GM21825 (cell line): ENCODE results near the gene SPRR2D.
"Not testable (repeated sequence)": the region's sequence is repeated elsewhere in the genome, so short reads cannot be mapped to it uniquely, and the experiment has no call there.

Experiments
- ATAC-seq: cut with Tn5 transposase; IDR thresholded peaks from one replicate; pipeline ENCODE4 v1.9.1; 2021; ENCODE audit warnings: mild to moderate bottlenecking, moderate library complexity; ENCODE audit not compliant: unreplicated experiment

The SPRR2D gene

DNA sequence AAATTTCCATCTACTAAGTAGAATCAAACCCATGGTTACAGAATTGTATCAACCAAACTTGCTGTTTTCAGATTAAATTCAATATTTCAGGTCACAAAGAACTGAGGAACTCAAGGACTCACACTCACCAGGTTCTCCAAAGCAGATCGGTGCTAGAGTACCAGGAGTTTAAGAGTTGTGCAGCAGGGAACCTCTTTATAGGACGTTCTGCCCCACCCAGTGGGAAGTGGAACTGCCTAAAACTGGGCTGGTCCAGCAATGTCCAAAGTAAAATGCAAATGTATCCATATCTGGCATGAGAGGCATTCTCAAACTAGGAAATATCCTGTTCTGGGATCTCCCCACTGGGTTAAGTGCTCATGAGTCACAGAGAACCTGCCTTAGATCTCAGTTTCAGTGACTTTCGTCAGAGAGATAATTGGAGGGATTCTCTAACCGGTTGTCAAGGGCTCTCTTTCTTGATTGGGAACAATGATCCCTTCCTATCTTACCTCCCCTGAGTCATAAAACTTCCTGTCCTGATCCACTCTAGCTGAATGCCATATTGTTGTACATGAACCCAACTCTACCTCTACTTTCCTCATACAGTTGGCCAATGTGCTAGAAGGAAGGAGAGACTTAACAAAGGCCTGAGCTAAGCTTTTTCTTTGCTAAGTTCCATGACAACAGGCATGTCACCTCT is at the start of gene SPRR2D:
TSS of gene SPRR2D (minus strand) at position 171 of the 682 bp plus-strand sequence. CDS start 774 bp downstream, outside the sequence.
- no peak for ATAC-seq

DNA sequence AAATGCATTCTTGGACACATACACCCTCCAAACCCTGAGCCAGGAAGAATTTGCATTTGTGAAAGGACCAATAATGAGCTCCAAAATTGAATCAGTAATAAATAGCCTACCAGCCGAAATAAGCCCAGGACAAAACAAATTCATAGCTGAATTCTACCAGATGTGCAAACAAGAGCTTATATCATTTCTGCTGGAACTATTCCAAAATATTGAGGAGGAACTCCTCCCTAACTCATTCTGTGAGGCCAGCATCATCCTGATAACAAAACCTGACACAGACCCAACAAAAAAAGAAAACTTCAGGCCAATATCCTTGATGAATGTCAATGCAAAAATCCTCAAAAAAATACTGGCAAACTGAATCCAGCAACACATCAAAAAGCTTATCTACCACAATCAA is 46.7 kb upstream of the SPRR2D start:
- no peak for ATAC-seq

DNA sequence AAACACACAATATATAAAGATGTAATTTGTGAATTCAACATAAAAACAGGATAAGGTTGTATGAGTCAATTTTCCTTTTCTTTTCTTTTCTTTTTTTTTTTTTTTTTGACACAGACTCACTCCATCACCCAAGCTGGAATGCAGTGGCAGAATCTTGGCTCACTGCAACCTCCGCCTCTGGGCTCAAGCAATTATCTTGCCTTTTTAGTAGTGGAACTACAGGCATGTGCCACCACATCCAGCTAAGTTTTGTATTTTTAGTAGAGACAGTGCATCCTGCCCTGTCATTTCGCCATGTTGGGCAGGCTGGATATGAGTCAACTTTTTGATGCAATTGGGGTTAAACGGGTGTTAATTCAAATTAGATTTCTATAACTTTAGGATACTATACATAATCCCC is 40.8 kb upstream of the SPRR2D start:
- ATAC-seq: no peak

DNA sequence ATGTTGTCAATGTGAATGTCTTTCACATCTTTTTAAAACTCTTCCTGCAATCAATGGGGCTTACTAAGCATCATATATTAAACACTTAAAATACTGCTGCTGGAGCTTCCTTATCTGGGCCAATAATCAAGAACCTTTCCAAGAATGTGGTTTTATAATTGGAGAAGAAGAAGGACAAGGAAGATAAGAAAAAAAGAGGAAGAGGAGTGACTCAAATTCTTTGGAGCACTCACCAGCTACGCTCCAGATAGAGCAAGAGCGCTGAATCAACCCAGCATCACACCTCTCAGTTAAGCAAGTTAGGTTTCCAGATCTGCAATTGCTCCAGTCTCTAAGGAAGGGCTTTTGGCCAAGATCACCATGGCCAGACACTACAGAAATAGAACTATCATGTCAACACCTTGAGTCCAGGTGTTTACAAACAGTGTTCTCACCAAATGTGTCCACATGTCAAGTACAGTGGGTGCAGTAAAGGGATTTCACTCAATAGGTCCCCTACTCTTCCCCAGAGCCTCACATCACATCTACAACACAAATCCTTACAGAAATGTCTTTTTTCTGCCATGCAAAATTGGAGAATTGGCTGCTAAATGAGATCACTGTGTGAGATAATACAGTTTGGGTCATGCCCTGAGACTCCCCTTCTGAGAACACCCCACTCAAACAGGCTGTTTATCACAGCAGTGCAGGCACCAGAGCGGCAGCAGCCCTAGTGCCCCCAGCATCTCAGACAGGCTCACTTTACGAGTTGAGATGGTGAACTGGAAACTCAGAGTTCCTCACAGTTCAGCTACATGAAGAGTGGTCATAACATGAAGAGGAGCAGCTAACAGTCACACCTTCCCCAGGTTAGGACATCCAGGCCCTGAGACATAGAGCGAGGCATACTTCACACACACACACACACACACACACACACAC is 32.1 kb upstream of the SPRR2D start:
- no peak for ATAC-seq

DNA sequence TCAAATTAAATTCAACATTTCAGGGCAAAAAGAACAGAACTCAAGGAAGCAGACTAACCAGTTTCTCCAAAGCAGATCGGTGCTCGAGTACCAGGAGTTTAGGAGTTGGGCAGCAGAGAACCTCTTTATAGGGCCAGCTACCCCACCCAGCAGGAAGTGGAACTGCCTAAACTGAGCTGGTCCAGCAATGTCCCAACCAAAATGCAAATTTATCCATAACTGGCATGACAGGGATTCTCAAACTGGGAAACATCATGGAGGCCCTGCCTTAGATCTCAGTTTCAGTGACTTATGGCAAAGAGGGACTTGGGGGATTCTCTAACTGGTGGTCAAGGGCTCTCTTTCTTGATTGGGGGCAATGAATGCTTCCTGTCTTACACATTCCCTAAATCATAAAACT is 30.6 kb upstream of the SPRR2D start, which contains the start of gene SPRR2B:
TSS of gene SPRR2B (minus strand) at position 101 of the 400 bp plus-strand sequence. CDS start 772 bp downstream, outside the sequence.
- no peak for ATAC-seq

DNA sequence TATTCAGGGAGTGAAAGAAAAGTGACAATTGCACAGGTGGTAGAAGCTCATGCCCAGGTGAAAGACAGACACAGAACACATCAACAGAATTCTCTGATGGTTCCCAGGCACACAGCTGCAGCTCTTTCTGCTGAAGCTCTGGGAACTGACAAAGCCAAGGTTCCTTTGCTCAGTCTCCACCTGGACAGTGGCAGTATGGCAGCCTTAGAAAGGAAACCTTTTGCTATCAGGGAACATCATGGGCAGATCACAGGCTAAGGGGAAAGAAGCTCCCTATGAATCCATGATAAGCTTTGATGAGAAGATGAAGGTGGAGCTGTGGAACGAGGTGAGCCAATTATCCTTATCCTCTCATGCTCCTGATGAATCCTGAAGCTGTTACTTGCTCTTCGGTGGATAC is 29.3 kb upstream of the SPRR2D start:
- ATAC-seq: no peak

DNA sequence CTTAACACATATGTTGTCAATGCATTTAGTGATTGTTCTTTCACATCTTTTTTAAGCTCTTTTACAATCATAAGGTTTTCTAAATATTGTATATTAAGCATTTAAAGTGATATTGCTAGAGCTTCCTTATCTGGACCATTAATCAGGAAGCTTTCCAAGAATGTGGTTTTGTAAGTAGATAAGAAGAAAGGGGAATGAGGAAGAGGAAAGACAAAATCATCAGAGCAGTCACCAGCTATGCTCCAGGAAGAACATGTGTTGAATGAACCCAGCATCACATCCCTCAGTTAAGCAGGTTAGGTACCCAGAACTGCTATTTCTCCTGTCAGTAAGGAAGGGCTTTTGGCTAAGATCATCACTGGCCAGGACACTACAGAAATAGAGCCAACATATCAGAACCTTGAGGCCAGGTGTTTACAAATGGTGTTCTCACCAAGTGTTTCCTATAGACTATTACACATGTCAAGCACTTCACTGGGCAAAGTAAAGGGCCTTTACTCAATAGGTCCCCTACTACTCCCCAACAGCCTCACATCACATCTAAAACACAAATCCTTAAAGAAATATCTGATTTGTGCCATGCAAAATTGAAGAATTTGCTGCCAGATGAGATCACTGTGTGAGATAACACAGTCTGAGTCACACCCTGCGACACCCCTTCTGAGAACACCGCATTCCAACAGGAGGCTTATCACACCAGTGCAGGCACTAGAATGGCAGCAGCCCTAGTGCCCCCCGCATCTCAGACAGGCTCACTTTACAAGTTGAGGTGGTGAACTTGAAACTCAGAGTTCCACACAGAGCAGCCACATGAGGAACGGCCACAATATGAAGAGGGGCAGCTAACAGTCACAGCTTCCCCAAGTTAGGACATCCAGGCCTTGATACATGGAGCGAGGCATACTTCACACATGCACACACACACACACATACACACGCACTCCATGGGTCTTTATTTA is 18.2 kb upstream of the SPRR2D start:
- no peak for ATAC-seq

DNA sequence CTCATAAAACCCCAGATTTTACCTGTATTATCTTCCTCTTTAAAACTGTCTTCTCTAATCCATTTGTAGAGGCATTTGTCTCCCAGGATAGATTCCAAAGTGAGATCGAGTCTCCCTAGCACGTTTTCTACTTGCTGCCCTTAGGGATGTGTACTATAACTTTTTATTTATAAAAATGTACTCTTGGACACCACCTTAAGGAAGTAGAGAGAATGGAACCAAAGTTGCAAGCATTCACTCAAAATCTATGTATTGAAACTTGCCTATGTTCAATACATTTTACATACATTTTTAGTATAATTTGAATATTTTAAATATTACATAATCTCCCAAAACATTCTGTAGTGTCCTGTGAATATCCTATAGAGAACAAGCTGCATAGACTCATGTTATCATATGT is 17.2 kb upstream of the SPRR2D start:
- ATAC-seq: no peak

DNA sequence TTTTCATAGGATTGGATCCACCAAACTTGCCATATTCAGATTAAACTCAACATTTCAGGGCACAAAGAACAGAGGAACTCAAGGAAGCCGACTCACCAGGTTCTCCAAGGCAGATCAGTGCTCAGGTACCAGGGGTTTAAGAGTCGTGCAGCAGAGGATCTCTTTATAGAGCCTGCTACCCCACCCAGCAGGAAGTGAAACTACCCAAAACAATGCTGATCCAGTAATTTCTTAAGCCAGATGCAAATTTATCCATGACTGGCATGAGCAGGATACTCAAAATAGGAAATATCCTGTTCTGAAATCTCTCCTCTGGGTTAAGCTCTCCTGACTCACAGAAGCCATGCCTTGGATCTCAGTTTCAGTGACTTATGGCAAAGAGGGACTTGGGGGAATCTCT is 16.5 kb upstream of the SPRR2D start, which contains the start of gene SPRR2A:
TSS of gene SPRR2A (minus strand) at position 138 of the 400 bp plus-strand sequence. CDS start 777 bp downstream, outside the sequence.
- no peak for ATAC-seq

DNA sequence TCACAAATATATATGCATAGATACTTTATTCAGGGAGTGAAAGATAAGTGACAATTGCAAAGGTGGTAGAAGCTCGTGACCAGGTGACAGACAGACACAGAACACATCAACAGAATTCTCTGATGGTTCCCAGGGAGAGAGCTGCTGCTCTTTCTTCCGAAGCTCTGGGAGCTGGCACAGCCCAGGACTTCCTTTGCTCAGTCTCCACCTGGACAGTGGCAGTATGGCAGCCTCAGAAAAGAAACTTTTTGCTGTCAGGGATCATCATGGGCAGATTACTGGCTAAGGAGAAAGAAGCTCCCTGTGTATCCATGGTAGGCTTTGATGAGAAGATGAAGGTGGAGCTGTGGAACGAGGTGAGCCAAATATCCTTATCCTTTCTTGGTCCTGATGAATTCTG is 15.2 kb upstream of the SPRR2D start:
- not testable (repeated sequence) for ATAC-seq

DNA sequence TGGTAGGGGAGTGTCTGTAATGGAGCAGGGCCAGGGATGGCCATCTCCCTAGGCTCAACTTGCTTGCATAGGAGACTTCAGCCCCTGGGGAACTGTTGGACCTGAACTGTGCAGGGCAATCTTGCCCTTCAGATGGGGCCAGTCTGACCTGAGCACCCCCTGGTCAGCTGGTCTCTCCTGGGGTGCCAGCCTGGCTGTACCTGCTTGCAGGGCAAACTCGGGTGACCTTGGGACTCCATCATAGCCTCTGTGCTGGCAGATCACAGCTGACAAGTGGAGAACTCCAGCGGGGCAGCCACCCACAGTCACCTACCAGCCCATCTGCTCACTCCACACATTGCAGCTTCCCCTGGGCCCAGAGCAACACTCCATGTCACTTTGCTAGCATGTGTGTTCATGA is 8.3 kb upstream of the SPRR2D start:
- no peak for ATAC-seq

DNA sequence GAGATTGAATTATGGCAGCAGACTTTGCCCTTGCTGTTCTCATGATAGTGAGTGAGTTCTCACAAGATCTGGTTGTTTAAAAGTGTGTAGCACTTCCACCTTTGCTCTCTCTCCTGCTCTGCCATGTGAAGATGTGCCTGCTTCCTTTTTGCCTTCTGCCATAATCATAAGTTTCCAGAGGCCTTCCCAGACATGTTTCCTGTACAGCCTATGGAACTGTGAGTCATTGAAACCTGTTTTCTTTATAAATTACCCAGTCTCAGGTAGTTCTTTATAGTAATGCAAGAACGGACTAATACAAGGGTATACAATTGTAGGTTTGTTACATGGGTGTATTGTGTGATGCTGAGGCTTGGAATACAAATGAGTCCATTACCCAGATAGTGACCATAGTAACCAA is 5.7 kb downstream of the SPRR2D start:
- ATAC-seq: no peak

DNA sequence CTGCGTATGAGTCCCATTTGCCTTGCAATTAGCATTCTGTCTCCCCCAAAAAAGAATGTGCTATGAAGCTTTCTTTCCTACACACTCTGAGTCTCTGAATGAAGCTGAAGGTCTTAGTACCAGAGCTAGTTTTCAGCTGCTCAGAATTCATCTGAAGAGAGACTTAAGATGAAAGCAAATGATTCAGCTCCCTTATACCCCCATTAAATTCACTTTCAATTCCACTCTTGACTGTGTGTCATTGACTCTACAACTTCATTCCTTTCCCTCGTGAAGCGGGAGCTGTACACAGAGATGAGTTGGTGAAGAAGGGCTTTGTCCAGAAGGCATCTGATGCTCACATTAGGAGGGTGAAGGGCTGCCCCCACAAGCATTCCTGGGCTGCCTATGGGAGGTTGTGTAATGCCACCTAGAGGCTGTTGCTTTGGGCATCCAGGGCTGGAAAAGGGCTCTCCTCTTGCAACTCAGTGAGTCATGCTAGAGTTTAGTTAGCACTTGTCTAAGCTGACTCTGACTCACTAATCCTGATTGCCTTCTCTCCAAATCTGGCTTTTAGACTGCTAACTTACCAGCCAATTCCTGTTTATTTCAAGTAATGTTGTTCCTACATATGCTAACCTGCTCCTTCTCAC is 8.1 kb downstream of the SPRR2D start:
- no peak for ATAC-seq

DNA sequence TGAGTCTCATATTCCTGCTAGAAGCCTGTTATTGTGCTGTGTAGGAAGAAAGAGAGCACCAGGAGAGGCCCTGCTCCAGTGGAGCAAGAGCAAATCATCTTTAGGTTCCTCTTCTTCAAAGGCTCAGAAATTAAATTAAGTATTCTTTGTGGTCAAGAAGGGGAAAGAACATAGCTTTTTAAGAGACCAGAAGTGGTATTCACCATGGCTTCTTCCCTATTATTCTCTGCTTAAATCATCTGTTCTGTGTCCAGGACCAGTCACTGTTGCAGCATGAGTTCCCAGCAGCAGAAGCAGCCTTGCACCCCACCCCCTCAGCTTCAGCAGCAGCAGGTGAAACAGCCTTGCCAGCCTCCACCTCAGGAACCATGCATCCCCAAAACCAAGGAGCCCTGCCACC is 8.8 kb downstream of the SPRR2D start:
- no peak for ATAC-seq

DNA sequence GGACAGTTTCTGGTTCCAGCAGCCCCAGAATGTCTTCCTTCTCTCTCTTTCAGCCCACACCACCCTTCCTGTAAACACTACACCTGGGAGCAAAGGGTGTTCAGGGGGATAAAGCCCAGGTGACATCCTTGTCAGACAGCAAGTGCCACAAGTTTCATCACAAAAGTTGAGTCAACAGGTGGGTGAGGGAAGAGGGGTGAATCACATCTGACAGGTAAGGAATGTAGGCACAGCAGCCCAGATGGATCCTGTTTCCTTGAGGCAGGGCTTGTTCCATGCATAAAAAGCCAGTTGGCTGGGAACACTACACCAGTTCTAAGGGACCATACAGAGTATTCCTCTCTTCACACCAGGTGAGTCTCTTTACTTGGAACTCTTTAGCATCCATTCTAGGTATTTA is 10.0 kb downstream of the SPRR2D start, which contains the start of gene SPRR1B:
TSS of gene SPRR1B (plus strand) at position 309 of the 400 bp plus-strand sequence. CDS start 1,143 bp downstream, outside the sequence.
- ATAC-seq: no peak

DNA sequence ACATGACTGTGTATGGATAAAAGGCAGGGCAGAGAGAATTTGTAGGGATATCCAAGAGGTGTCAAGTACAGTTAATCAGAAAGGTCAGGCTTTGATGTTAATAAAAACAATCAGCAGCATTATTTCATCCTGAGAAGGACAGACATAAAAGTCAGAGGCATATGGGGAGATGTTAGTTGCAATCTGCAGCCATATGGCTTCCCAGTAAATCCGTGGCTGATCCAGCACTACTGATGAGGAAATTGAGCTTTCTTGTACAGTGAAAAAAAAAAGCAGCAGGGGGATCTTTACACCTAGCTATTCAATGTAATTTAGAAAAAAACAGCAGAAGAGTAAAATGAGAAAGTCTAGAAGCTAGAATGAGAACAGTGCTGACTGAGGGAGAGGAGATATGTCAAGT is 12.2 kb downstream of the SPRR2D start:
- ATAC-seq: no peak

DNA sequence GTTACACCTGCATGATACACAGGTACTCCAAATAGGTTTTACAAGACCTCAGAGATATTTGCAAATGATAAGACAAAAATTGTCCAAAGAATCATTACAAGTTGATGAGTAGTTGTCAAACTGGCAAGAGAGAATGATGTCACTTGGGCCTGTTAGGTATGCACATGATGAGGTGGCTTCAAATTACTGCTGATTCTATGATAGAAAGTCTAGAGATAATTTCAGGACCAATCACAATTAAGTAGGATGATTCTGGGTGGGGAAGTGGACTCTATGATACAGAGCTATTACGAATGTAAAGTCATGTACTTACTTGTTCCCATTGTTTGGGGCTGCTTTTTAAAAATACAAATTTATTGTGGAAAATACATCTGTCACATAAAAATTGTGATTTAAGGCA is 15.1 kb downstream of the SPRR2D start:
- ATAC-seq: no peak

DNA sequence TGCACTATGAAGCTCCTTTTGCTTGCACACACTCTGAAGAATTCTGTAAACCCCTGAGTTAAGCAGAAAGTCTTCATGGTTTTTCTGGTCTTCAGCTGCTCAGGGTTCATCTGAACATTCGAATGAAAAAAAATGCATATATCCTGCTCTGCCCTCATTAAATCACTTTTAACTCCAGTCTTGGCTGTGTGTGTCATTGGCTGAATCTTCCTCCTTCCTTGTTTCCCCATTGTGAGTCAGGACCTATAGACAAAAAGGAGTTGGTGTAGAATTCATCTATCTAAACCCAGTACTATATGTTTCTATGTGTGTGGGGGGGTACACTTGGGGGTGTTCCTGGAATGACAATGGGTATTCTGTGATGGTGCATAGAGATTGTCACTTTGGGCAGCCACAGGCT is 16.5 kb downstream of the SPRR2D start:
- ATAC-seq: no peak

DNA sequence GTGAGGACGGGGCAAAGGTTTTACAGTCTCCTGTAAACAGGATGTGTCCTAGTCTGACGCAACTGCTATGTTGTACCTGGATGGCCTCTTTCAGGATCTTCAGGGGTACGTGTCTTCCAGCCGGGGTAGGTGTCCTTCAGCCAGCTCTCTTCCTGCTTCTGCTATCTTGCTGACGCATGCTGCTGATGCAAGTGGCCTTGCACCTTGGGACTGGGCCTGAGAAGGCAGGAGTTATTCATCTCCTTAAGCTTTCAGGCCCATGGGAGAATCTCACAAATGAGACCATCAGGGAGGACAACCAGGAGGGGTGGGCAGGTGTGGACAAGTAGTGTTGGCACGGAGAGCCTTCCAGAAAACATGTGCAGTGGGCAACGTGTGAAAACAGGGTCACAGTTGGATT is 17.8 kb downstream of the SPRR2D start:
- ATAC-seq: no peak

DNA sequence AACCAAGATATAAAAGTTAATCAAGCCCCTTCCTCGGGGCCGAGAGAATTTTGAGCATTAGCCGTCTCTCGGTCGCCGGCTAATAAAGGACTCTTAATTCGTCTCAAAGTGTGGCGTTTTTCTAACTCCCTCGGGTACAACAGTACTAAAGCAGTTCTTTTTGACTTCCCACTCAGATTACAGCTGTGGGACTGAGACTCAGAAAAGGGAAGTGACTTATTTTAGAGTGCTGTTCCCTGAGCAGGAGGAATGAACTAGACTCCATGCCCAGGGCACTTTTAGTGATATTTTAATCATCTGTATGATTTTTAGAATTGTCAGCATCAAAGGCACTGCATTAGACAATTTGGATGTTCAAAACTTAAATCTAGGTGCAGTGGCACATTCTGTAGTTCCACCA is 18.6 kb downstream of the SPRR2D start:
- ATAC-seq: not testable (repeated sequence)
